Adrenal gland (tissue), 12 donors: ENCODE results near the gene REG1B. TPM values are rescaled to one million over a fixed set of nuclear protein-coding genes. Genes with fewer than 3 reads are reported as not detected.

Experiments used
- DNase-seq, 7 donors: peaks; one replicate each; pipeline ENCODE4 v3.0.0-alpha.2; 2019 to 2020
- H3K27ac ChIP-seq, 5 donors: fragments of 200-600 bp; sonication (generic) in 4 of 5; 1 replicate in 3 of 5; 2 replicates in 2 of 5; pipeline versions ENCODE4 v1.5.1 to v1.8.0; 2016 to 2020; ENCODE audit warnings: mild to moderate bottlenecking in 1 of 5
- H3K27me3 ChIP-seq: fragments of 200-600 bp; 2 replicates; pipeline ENCODE4 v1.8.0; 2021
- H3K36me3 ChIP-seq, 2 donors: fragments of 200-600 bp; replicated peaks in 1 of 2; 1 replicate in 1 of 2; 2 replicates in 1 of 2; pipeline versions ENCODE4 v1.5.1 to v1.8.0; 2018 to 2022
- H3K4me1 ChIP-seq, 2 donors: fragments of 200-600 bp; replicated peaks in 1 of 2; 1 replicate in 1 of 2; 2 replicates in 1 of 2; pipeline versions ENCODE4 v1.5.1 to v1.8.0; 2018 to 2021
- H3K4me3 ChIP-seq, 4 donors: fragments of 200-600 bp; sonication (generic) in 3 of 4; one replicate each; pipeline ENCODE4 v1.5.1; 2016 to 2018
- H3K9me3 ChIP-seq, 3 donors: fragments of 200-600 bp; sonication (generic) in 1 of 3; replicated peaks in 1 of 3; 1 replicate in 2 of 3; 2 replicates in 1 of 3; pipeline versions ENCODE4 v1.5.1 to v1.8.0; 2016 to 2021
- POLR2A ChIP-seq, 2 donors: fragments of 450-650 bp; IDR thresholded peaks; one replicate each; pipeline ENCODE4 v1.6.1; 2017; ENCODE audit warnings: antibody characterized with exemption in 2 of 2, mild to moderate bottlenecking in 2 of 2, moderate library complexity in 1 of 2
- WGBS, 4 donors: extraction: QIAGEN DNeasy Blood & Tissue Kit in 2 of 4; methylation state at CpG; one replicate each; pipeline versions ENCODE4 v1.1.5 to v1.1.7; 2013 to 2017; 5-methylcytosine and 5-hydroxymethylcytosine counted together
- intact Hi-C, 2 donors: fragments of 100-400 bp; cut with DNase I; formaldehyde crosslinking; loops; one replicate each; pipeline versions ENCODE4 v1.14.1 to v1.15.0; 2022 to 2023
- polyA plus RNA-seq, 3 donors: library from polyadenylated mRNA; stranded (reverse); fragments of 200-250 nt in 2 of 3; fragments of 350-450 nt in 1 of 3; fragmentation: Illumina TruSeq in 1 of 3; extraction: RNeasy Lipid Tissue Mini Kit (QIAGEN cat#74804) in 1 of 3; gene quantifications; one replicate each; pipeline ENCODE4 v1.2.3, GENCODE V29; 2013 to 2014
- total RNA-seq, 9 donors: library from RNA; depleted of rRNA in 4 of 9; stranded (reverse); fragments of >200 nt in 4 of 9; fragments of 120-200 nt in 1 of 9; fragmentation: NEBNext Ultra II Directional in 1 of 9; extraction: Animal tissue kit (Norgen Biotek cat#: 25700) in 1 of 9; gene quantifications; one replicate each; pipeline versions ENCODE4 v1.1.0 to v1.2.4, GENCODE V29; 2013 to 2023
- TF ChIP-seq, protein P1 (sequence below), 6 experiments: fragments of 450-650 bp in 4 of 6; fragments of 200-600 bp in 2 of 6; sonication (generic) in 1 of 6; IDR thresholded peaks; 1 replicate in 5 of 6; 2 replicates in 1 of 6; pipeline versions ENCODE4 v1.5.1 to v1.8.0; 2016 to 2021; ENCODE audit warnings: antibody characterized with exemption in 6 of 6, mild to moderate bottlenecking in 2 of 6, moderate library complexity in 1 of 6
- donor health status: healthy with polysubstance abuse.
- donor health status: Bipolar disorder and iron deficiency.
- donor health status: DM: yes; HTN: yes; CAD: no.
- donor health status: DM: no; HTN: no; CAD: no.
- donor health status: DM: no; HTN: no; CAD: no.
- donor health status: DM: yes; HTN: yes; CAD: no.

The REG1B gene
- total and polyA plus RNA-seq, 12 donors, result 1.4 to 5.1 (median 2.6) TPM; not detected in 8

DNA sequence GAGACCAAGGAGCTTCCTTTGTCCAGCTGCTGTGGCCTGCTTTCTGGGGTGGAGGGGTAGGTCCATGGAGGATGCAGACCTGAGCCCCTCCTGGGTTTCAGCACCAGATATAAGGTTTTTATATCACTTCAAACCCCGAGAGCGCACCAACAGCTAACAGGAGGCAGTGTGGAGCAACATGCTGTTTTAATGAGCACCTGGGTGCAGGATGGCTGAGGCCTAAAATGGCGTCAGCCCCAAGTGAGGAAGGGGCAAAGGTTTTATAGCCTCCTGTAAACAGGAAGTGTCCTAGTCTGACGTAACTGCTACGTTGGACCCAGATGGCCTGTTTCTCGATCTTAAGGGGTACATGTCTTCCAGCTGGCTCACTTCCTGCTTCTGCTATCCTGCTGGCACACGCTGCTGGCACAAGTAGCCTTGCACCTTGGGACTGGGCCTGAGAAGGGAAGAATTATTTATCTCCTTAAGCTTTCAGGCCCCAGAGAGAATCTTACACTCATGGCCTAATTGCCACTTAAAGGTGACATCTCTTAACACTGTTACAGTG is 11.4 kb upstream of the REG1B start:
- H3K27me3 ChIP-seq, result no peaks in the 10 kb centered on the region
- no peaks in the 10 kb centered on the region for H3K4me1 ChIP-seq
- H3K4me3 ChIP-seq, result no peak overlapping the region
- intact Hi-C loops, result no loop called here
- H3K27ac ChIP-seq, result no peak overlapping the region
- no peaks in the 10 kb centered on the region for H3K36me3 ChIP-seq
- DNase-seq, result no peak
- H3K9me3 ChIP-seq, result no peaks in the 10 kb centered on the region
- TF ChIP-seq, protein P1, sequence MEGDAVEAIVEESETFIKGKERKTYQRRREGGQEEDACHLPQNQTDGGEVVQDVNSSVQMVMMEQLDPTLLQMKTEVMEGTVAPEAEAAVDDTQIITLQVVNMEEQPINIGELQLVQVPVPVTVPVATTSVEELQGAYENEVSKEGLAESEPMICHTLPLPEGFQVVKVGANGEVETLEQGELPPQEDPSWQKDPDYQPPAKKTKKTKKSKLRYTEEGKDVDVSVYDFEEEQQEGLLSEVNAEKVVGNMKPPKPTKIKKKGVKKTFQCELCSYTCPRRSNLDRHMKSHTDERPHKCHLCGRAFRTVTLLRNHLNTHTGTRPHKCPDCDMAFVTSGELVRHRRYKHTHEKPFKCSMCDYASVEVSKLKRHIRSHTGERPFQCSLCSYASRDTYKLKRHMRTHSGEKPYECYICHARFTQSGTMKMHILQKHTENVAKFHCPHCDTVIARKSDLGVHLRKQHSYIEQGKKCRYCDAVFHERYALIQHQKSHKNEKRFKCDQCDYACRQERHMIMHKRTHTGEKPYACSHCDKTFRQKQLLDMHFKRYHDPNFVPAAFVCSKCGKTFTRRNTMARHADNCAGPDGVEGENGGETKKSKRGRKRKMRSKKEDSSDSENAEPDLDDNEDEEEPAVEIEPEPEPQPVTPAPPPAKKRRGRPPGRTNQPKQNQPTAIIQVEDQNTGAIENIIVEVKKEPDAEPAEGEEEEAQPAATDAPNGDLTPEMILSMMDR (IDR thresholded peaks at IDR 0.05), result no peak
- TF ChIP-seq POLR2A (IDR thresholded peaks at IDR 0.05), result no peak
- WGBS, 4 donors, result 66 to 72% (median 71%) methylated on average over 7 of the region's 7 CpGs

DNA sequence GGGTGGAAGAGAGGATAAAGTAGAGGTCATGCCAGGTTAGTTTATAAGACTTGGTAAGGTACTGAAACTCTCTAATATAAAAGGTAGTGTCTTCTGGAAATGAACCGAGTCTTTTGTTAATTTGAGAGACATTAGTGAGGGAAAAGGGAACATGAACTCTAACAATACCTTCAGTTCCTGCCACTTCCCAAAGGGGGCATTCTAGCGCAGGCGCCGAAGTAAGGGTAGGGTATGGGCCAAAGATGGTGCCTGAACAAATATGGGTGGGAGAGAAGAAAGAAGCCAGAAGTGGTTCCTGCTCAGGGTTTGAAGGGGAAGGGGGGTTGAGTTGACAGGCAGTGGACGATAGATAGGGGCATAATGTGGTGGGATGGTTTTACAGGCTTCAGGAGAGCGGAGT is 10.1 kb upstream of the REG1B start:
- intact Hi-C loops, result no loop called here
- no peaks in the 10 kb centered on the region for H3K27me3 ChIP-seq
- no peaks in the 10 kb centered on the region for H3K9me3 ChIP-seq
- no peaks in the 10 kb centered on the region for H3K36me3 ChIP-seq
- TF ChIP-seq, protein P1 (IDR thresholded peaks at IDR 0.05), result no peak
- no peak for TF ChIP-seq POLR2A (IDR thresholded peaks at IDR 0.05)
- 87 to 93% (median 88%) methylated on average over 6 of the region's 6 CpGs for WGBS, 4 donors
- no peak overlapping the region for H3K4me3 ChIP-seq
- H3K4me1 ChIP-seq, result no peaks in the 10 kb centered on the region
- no peak overlapping the region for H3K27ac ChIP-seq
- no peak for DNase-seq

DNA sequence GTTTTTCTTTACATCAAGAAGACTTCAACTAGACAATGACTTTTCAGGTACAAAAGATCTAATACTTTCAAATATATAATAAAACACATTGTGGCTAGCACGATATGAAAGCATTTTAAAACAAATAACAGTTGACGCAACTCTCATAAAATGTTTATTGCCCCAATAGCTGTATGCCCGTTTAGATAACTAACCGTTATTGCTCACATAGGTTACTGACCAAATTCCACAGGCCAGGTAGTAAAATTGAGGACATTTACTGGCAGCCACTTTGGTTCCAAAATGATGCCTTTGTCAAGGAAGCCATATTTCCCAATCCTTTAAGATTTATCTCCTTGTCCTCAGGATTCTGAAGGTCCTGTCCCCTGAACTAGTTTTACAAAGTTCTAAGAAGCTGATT is 2.9 kb upstream of the REG1B start:
- intact Hi-C loops, result no loop called here
- 83 to 92% (median 86%) methylated on average over 4 of the region's 4 CpGs for WGBS, 4 donors
- Histone ChIP-seq H3K27me3 (no peaks in the 10 kb centered on the region), H3K36me3 (no peaks in the 10 kb centered on the region), H3K9me3 (no peaks in the 10 kb centered on the region), H3K27ac (no peak overlapping the region), H3K4me1 (no peaks in the 10 kb centered on the region), H3K4me3 (no peak overlapping the region)
- DNase-seq, result no peak
- TF ChIP-seq, protein P1 (IDR thresholded peaks at IDR 0.05), result no peak
- no peak for TF ChIP-seq POLR2A (IDR thresholded peaks at IDR 0.05)

DNA sequence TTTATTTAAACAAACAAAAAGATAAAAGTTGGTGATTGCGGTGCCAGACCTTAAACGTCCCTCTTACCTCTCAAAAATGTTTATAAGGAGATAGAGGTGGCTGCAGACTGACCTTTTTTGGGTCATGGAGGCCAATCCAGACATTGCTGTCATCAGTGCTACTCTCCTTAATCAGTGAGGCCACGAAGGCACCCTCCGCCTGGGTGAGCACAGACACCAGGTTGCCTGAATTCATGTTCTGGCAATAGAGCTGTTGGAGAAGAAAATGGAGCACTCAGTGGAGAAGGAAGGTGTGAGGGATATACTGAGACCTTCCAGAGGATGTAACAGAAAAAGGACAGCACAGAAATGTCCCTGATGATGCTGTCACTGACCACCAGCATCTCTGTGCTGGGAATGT is 1.5 kb downstream of the REG1B start:
- no peaks in the 10 kb centered on the region for H3K9me3 ChIP-seq
- no peak overlapping the region for H3K27ac ChIP-seq
- no peak overlapping the region for H3K4me3 ChIP-seq
- intact Hi-C loops, result no loop called here
- H3K27me3 ChIP-seq, result no peaks in the 10 kb centered on the region
- DNase-seq, result no peak
- 63 to 79% (median 74%) methylated on average over 4 of the region's 4 CpGs for WGBS, 4 donors
- H3K4me1 ChIP-seq, result no peaks in the 10 kb centered on the region
- no peak for TF ChIP-seq POLR2A (IDR thresholded peaks at IDR 0.05)
- TF ChIP-seq, protein P1 (IDR thresholded peaks at IDR 0.05), result no peak
- H3K36me3 ChIP-seq, result no peaks in the 10 kb centered on the region
